Smooth muscle cell (in vitro differentiated cells): ENCODE data around the gene UPF3B. TPM values are rescaled to one million over a fixed set of nuclear protein-coding genes. Genes with fewer than 3 reads are reported as not detected.
A peak's percentile ranks its signal among the peaks of the same experiment; 100 is the strongest.
"Not testable (repeated sequence)": the region's sequence is repeated elsewhere in the genome, so short reads cannot be mapped to it uniquely, and the experiment has no call there.

Experiments used
- DNase-seq: peaks from one replicate; lab custom pipeline; 2025; ENCODE audit not compliant: unreplicated experiment; lab: John Stamatoyannopoulos, UW
- H2AFZ ChIP-seq: fragments of 200-600 bp; sonication (generic); 2 replicates; pipeline ENCODE4 v1.6.0; 2016; ENCODE audit warnings: antibody characterized with exemption, low read depth, mild to moderate bottlenecking
- H3F3A ChIP-seq: fragments of 200-600 bp; sonication (generic); 2 replicates; pipeline ENCODE4 v1.6.0; 2017; ENCODE audit warnings: antibody characterized with exemption, low read depth
- H3K27ac ChIP-seq: fragments of 200-600 bp; sonication (generic); 2 replicates; pipeline ENCODE4 v1.5.1; 2016; ENCODE audit warnings: low read depth, mild to moderate bottlenecking
- H3K27me3 ChIP-seq: fragments of 200-600 bp; sonication (generic); 2 replicates; pipeline ENCODE4 v1.6.1; 2016; ENCODE audit warnings: low read depth, mild to moderate bottlenecking
- H3K36me3 ChIP-seq: fragments of 200-600 bp; sonication (generic); 2 replicates; pipeline ENCODE4 v1.5.1; 2016; ENCODE audit warnings: low read depth
- H3K4me1 ChIP-seq: fragments of 200-600 bp; sonication (generic); 2 replicates; pipeline ENCODE4 v1.5.1; 2016; ENCODE audit warnings: low read depth
- H3K4me2 ChIP-seq: fragments of 200-600 bp; sonication (generic); 2 replicates; pipeline ENCODE4 v1.6.0; 2016; ENCODE audit warnings: mild to moderate bottlenecking
- H3K4me3 ChIP-seq: fragments of 200-600 bp; sonication (generic); 2 replicates; pipeline ENCODE4 v1.5.1; 2016; ENCODE audit warnings: mild to moderate bottlenecking
- H3K79me2 ChIP-seq: fragments of 200-600 bp; sonication (generic); 2 replicates; pipeline ENCODE4 v1.6.0; 2016; ENCODE audit warnings: low read depth, mild to moderate bottlenecking
- H3K9ac ChIP-seq: fragments of 200-600 bp; sonication (generic); 2 replicates; pipeline ENCODE4 v1.6.0; 2016; ENCODE audit warnings: low read depth
- H3K9me3 ChIP-seq: fragments of 200-600 bp; sonication (generic); replicated peaks from 2 replicates; pipeline ENCODE4 v1.5.1; 2016; ENCODE audit warnings: low read depth
- H4K20me1 ChIP-seq: fragments of 200-600 bp; sonication (generic); 2 replicates; pipeline ENCODE4 v1.6.0; 2016; ENCODE audit warnings: low read depth
- CTCF ChIP-seq: fragments of 200-600 bp; sonication (generic); IDR thresholded peaks from 2 replicates; pipeline ENCODE4 v1.5.1; 2017; ENCODE audit warnings: borderline replicate concordance, mild to moderate bottlenecking, antibody characterized with exemption; ENCODE audit not compliant: insufficient read depth, poor library complexity, severe bottlenecking
- WGBS: methylation state at CpG from one replicate; pipeline ENCODE4 v1.1.7; 2016; ENCODE audit warnings: low lambda C conversion rate; 5-methylcytosine and 5-hydroxymethylcytosine counted together
- polyA plus RNA-seq: library from polyadenylated mRNA; unstranded; fragments of >200 nt; fragmentation: Nextera tagmentation; extraction: Ambion mirVana; gene quantifications from 2 replicates; pipeline ENCODE4 v1.2.1, GENCODE V29; 2016
- total RNA-seq: library from RNA; depleted of rRNA; stranded (reverse); fragments of >200 nt; gene quantifications from 2 replicates; pipeline ENCODE4 v1.2.3, GENCODE V29; 2014

Gene UPF3B
- total and polyA plus RNA-seq, 2 experiments from 2014 or later: 2.8 to 7.9 TPM

GRCh38 chrX:119895843-119896326 is 43.1 kb upstream of the UPF3B start, which contains the start of gene AKAP14:
Gene AKAP14, plus strand, starts transcription at chrX:119895893. Its CDS starts 7,331 bp downstream, at chrX:119903224.
- WGBS: 78% methylated on average over 4 of the region's 4 CpGs

GRCh38 chrX:119891961-119892692 is 39.4 kb upstream of the UPF3B start:
- not testable (repeated sequence) for DNase-seq, H3K79me2 ChIP-seq, H3K4me2 ChIP-seq, H3K9ac ChIP-seq, H2AFZ ChIP-seq, H3K36me3 ChIP-seq, H3K9me3 ChIP-seq, H3K4me3 ChIP-seq, H3K27me3 ChIP-seq, H3F3A ChIP-seq, H4K20me1 ChIP-seq, H3K4me1 ChIP-seq, H3K27ac ChIP-seq
- 55% methylated on average over 16 of the region's 16 CpGs for WGBS

More at GRCh38 chrX:119895843-119896326, 43.1 kb upstream of the UPF3B start, which contains the start of gene AKAP14:
- H3K9me3 ChIP-seq: no peaks in the 10 kb centered on the region
- H3K79me2 ChIP-seq: no peaks in the 10 kb centered on the region
- H3K9ac ChIP-seq: no peak within 1 kb of the TSS
- H3K27me3 ChIP-seq: no peaks in the 10 kb centered on the region
- no peak for TF ChIP-seq CTCF
- H3K4me1 ChIP-seq: no peaks in the 10 kb centered on the region
- DNase-seq: no peak
- H2AFZ ChIP-seq: no peak within 1 kb of the TSS
- no peaks in the 10 kb centered on the region for H3K36me3 ChIP-seq
- no peak within 1 kb of the TSS for H3K27ac ChIP-seq
- no peak within 1 kb of the TSS for H3K4me3 ChIP-seq
- no peaks in the 10 kb centered on the region for H3F3A ChIP-seq
- H4K20me1 ChIP-seq: no peaks in the 10 kb centered on the region
- H3K4me2 ChIP-seq: no peak within 1 kb of the TSS

DNA sequence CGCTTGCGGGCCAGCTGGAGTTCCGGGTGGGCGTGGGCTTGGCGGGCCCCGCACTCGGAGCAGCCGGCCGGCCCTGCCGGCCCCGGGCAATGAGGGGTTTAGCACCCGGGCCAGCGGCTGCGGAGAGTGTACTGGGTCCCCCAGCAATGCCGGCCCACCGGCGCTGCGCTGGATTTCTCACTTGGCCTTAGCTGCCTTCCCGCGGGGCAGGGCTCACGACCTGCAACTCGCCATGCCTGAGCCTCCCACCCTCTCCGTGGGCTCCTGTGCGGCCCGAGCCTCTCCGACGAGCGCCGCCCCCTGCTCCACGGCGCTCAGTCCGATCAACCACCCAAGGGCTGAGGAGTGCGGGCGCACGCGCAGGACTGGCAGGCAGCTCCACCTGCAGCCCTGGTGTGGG is 37.9 kb upstream of the UPF3B start:
- DNase-seq: not testable (repeated sequence)

DNA sequence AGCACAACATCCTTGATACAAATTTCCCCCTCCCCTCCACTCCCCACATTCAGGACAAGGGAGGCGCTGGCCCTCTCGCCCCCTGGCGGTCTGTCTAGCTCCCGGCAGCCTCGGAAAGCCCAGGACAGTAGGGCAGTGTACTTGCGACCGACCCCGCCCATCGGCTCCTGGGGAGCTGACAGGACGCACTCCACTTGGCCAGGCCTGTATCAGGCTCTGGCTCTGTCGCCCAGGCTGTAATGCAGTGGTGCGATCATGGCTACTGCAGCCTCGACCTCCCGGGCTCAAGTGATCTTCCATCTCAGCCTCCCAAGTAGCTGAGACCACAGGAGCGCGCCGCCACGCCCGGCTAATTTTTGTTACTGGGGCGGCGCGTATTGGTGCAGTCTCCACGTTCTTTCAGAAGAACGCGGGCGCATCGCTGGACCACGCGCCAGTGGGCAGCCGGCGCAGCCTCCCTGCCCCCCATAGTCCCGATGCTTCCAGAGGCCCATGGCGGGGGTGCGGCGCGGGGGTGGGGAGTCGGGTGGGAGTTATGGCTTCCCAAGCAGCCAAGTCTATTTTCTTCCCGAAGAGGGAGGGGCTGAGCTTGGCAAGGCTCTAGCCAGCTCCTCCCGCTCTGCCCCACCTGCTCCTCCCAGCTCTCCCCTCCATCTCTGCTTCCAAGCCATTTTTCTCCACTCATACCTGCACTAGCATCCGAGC is 35.1 kb upstream of the UPF3B start:
- Histone ChIP-seq H3K4me2 (peak overlapping the region; percentile 83), H3K79me2 (no peaks in the 10 kb centered on the region), H3K36me3 (no peaks in the 10 kb centered on the region), H3K27ac (no peak overlapping the region), H2AFZ (peak overlapping the region; percentile 86), H3K9ac (no peak overlapping the region), H3K9me3 (no peaks in the 10 kb centered on the region), H3K4me1 (no peaks in the 10 kb centered on the region), H3K4me3 (peak overlapping the region; percentile 52), H4K20me1 (no peaks in the 10 kb centered on the region), H3K27me3 (no peaks in the 10 kb centered on the region), H3F3A (no peaks in the 10 kb centered on the region)
- DNase-seq: peak; percentile 7
- 58% methylated on average over 37 of the region's 40 CpGs for WGBS
- TF ChIP-seq CTCF: peak; percentile 49

More for the DNA sequence above, 37.9 kb upstream of the UPF3B start:
- not testable (repeated sequence) for H3K79me2 ChIP-seq, H3K27ac ChIP-seq, H3K4me2 ChIP-seq, H3K4me3 ChIP-seq, H3K36me3 ChIP-seq, H3K27me3 ChIP-seq, H3K4me1 ChIP-seq, H3F3A ChIP-seq, H3K9me3 ChIP-seq, H4K20me1 ChIP-seq, H3K9ac ChIP-seq, H2AFZ ChIP-seq
- WGBS: 93% methylated on average over 14 of the region's 36 CpGs
